ENCODE results near the gene CALML4.

- TF ChIP-seq CTCF (conservative IDR thresholded peaks at IDR 0.05 in 1 of 2, IDR thresholded peaks at IDR 0.05 in 1 of 2; ENCODE audit: extremely low read depth in 1 of 2, insufficient read depth in 1 of 2, low read depth in 1 of 2, low read length in 2 of 2) (no peak), EZH2 (IDR thresholded peaks at IDR 0.05; ENCODE audit: borderline replicate concordance, low read length) (no peak)
Measured at GRCh38 chr15:68209735-68210408, 4.7 kb upstream of the CALML4 start.
